GM21576 (cell line): Measurements from ENCODE around the gene SEMA7A.

Source experiments
- ATAC-seq: cut with Tn5 transposase; IDR thresholded peaks from one replicate; pipeline ENCODE4 v1.9.1; 2021; ENCODE audit warnings: mild to moderate bottlenecking, moderate library complexity; ENCODE audit not compliant: unreplicated experiment

Gene SEMA7A

GRCh38 chr15:74417670-74418069 lies 16.1 kb downstream of the SEMA7A start:
- ATAC-seq = no peak

- no peak for ATAC-seq
These were observed 16.5 kb downstream of the SEMA7A start for GRCh38 chr15:74417225-74417624.

- no peak for ATAC-seq
These were observed 17.5 kb downstream of the SEMA7A start for GRCh38 chr15:74415966-74416916.

- ATAC-seq = no peak
These were observed 19.0 kb downstream of the SEMA7A start for GRCh38 chr15:74414603-74415338.

- no peak for ATAC-seq
These were observed 19.6 kb downstream of the SEMA7A start for GRCh38 chr15:74414081-74414580.

- ATAC-seq = no peak
These were observed 20.2 kb downstream of the SEMA7A start for GRCh38 chr15:74413350-74414080.

DNA sequence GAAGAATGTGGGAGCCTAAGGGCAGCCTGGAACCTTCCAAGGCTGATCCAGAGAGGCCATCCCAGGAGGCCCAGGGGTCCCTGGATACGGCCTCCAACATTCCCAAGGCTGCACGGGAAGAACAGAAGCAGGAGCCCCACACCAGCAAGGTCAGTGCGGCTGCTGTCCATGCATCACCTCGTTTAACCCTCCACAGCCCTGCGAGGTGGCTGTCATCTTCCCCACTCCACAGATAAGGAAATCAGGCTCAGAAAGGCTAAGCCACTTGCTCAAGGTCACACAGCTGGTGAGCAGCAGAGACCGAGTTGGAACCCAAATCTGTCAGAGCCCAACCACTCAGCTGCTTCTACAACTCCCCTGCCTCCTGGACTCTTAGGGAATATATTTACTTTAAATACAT lies 21.6 kb downstream of the SEMA7A start:
- no peak for ATAC-seq

DNA sequence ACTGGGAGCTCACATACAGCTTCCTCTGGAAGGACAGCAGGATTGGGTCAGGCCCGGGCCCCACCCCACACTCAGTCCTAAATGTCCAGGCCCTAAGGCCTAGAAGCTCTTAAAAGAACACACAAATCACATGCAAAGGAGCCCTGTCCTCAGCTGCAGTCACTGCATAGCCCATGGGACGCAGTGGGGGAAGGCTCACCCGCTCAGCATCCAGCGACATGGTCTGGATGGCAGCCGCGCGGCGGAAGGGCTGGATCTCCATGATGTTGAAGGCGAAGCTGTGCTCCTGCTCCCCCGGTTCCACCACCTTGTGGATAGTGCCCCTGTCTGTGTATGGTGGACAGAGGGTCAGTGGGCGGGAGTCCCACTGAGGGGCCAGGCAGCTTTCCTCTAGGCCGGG lies 22.1 kb downstream of the SEMA7A start:
- no peak for ATAC-seq

DNA sequence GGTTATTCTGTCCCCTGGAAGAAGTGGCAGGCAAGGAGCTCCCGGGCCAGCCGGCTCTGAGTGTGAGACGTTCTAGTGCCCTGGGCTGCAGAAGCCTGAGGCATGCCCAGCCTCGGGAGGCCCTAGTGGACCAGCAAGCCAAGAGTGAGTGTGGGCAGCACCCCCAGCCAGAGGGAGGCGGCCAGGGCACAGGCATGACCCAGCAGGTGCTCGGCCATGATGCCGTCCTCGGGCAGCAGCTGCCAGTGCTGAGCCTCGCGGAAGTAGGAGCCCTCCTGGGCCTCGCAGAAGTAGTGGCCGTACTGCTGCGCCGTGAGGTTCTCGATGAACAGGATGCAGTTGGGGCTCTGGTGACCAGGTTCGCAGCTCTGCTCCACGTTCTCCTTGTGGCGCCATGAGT lies 23.3 kb downstream of the SEMA7A start:
- no peak for ATAC-seq

DNA sequence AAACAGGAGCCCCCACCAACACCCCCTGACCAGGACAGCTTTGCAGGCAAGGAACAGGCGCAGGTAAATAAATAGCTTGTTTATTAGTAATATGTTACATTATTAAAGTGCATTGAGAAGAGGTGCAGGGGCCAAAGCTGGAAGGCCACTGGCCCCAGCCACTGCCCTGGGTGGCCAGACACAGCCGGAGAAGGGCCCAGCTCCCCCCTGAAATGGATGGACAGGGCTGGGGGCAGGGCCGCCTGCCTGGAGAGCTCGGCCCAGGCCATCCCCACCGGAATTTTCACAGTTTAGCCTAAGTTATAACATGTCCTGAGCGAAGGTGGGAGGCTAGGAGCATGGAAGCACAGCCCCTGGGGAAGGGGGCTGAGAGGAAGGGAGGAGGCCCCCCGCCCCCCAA lies 24.5 kb downstream of the SEMA7A start:
- ATAC-seq = no peak

- ATAC-seq = no peak
These were observed 24.9 kb downstream of the SEMA7A start for GRCh38 chr15:74408815-74409214.

DNA sequence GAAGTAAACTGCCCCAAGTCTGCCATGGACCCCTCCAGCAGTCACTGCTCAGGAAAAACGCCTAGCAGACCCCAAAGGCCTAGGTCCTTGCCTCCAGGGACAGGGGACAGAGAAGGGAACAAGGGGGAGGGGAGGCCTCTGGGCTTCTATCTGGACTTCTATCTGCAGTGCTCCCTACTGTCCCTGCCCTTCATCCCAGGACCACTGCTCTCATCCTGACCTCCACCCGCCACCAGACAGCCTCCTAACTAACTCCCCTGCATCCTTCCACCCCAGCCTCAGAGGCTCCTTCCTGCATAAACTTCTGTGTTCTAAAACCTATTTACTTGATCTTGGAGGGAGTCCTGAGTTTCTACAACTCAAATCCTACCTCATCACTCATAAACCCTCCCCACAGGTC lies 25.4 kb downstream of the SEMA7A start:
- ATAC-seq = no peak

DNA sequence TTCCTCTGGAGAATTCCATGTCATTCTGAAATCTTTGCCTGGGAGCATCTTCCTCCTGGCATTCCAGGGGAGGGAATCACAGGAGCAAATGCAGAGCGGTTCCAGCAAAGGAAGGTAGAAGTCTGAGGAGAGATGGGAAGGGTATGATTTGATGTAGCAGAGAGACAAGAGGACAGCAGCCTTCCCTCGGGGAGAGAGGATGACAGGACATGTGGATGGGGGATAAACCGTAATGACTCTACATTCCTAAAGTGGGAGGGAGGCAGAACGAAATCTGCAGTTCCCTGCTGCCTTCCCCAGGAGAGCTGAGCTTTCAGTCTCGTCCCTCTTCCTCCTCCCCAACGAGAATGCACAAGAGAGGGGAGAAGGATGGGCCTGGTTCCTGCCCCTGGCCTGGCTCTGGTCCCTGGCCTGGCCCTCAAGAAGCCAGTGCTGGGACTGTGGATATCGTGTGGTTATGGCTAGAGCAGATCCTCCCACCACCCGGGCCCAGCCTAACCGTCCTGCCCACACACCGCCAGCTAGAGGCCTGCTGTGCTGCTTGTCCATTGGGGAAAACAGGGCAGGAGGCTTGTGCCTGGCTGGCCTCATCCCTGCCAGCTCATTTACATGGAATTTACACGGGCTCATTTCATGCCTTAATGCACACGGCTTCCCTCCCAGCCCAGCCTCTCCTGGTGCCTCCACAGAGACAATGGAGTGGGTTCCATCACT lies 26.6 kb downstream of the SEMA7A start:
- no peak for ATAC-seq

GRCh38 chr15:74406517-74406916 lies 27.2 kb downstream of the SEMA7A start:
- ATAC-seq = no peak

GRCh38 chr15:74405823-74406222 lies 27.9 kb downstream of the SEMA7A start:
- no peak for ATAC-seq

DNA sequence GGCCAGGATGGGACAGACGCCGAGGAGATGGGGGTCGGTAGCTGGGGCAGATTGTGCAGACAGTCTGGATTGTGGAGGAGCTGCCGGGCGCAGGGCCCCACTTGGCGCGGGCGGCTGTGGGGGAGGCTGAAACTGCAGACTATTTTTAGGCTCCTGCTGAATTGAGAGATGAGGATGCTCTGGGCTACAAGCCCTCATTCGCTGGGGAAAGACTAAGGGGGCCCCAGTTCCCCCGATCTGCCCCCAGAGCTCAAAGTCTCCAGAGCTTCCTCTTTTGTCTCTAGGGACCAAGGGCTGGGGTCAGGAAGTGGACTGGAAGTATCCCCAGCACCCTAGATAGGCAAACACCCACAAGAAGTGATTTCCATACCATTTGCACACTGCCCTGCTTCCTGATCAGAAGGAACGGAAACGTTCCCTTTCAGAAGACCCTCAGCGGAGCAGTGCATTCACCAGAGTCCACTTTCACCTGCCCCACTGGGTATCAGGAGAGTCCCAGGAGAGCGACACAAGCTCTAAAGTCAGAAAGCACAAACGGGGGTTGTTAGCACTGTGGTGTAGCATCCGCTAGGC lies 29.7 kb downstream of the SEMA7A start:
- peak; percentile 22 for ATAC-seq

- no peak for ATAC-seq
These were observed 30.2 kb downstream of the SEMA7A start for GRCh38 chr15:74403588-74403919.

GRCh38 chr15:74402873-74403587 lies 30.7 kb downstream of the SEMA7A start:
- ATAC-seq = no peak

DNA sequence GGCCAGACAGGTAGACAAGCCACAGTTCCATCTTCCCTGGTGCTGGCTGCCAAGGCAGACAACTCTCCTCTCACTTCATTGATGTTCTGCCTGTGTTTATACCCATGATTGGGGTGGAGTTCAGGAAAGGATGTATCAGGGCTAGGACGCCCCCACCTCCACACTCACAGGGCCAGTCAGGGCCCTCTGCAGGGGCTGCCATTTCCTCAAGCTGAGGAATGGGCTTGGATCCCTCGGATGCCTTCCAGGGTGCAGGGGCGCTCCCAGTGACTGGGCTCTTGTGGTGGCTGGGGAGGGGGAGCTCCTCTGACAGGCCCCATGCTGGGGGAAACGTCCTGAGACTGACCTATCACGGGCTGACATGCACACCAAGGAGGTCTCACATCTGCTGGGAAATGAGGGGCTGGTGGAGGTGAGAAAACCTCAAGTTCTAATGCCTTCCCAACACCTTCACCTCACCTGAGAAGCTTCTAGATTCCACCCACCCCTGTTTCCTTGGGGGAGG lies 31.4 kb downstream of the SEMA7A start:
- ATAC-seq = no peak
